HL-60 (cell line): ENCODE data around the gene ABAT.

Experiments used
- DNase-seq, 2 experiments: peaks; one replicate each; pipeline ENCODE4 v3.0.0-alpha.2; 2010 to 2020; ENCODE audit warnings: low read depth in 1 of 2, low spot score in 1 of 2
- H3K27ac ChIP-seq: fragments of 250-450 bp; sonication (Bioruptor Pico); replicated peaks from 2 replicates; pipeline ENCODE4 v1.5.1; 2020; ENCODE audit warnings: mild to moderate bottlenecking, moderate library complexity
- H3K27me3 ChIP-seq: fragments of 250-450 bp; sonication (Bioruptor Pico); 2 replicates; pipeline ENCODE4 v1.5.1; 2021; ENCODE audit warnings: mild to moderate bottlenecking, moderate library complexity; ENCODE audit not compliant: insufficient read depth, poor library complexity, severe bottlenecking
- H3K4me3 ChIP-seq: replicated peaks from 2 replicates; pipeline ENCODE4 v1.5.1; 2011; ENCODE audit warnings: mild to moderate bottlenecking, control low read depth, low read length; ENCODE audit not compliant: insufficient read depth
- GABPA ChIP-seq: IDR thresholded peaks from 2 replicates; pipeline ENCODE4 v1.6.1; 2012; ENCODE audit warnings: low read depth
- POLR2AphosphoS5 ChIP-seq: IDR thresholded peaks from 2 replicates; pipeline ENCODE4 v1.6.1; 2012; ENCODE audit warnings: low read depth
- SPI1 ChIP-seq: IDR thresholded peaks from 2 replicates; pipeline ENCODE4 v1.6.1; 2012; ENCODE audit warnings: low read depth, mild to moderate bottlenecking, borderline replicate concordance
- TF ChIP-seq, protein P1 (sequence below): IDR thresholded peaks from 2 replicates; pipeline ENCODE4 v1.6.1; 2012; ENCODE audit warnings: low read depth; ENCODE audit not compliant: insufficient replicate concordance
- TF ChIP-seq, protein P2 (sequence below): IDR thresholded peaks from one replicate; pipeline ENCODE4 v1.5.1; 2011; ENCODE audit warnings: low read length, control low read depth, inconsistent platforms; ENCODE audit not compliant: insufficient read depth

Gene ABAT

DNA sequence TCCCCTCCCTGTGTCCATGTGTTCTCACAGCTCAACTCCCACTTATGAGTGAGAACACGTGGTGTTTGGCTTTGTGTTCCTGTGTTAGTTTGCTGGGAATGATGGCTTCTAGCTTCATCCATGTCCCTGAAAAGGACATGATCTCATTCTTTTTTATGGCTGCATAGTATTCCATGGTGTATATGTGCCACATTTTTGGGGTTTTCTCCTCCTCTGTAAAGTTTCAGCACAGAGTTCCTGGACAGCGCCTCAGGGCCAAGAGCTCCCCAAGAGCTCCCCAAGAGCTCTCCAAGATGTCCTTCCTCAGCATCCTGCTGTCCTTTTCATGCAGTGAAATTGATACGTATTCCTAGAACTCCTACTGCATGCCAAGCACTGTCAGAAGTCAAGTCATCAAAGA, 6.9 kb upstream of the ABAT start:
- H3K27me3 ChIP-seq = no peaks in the 10 kb centered on the region
- H3K27ac ChIP-seq = no peak overlapping the region
- TF ChIP-seq POLR2AphosphoS5 (no peak), GABPA (no peak), SPI1 (no peak)
- TF ChIP-seq, protein P1, sequence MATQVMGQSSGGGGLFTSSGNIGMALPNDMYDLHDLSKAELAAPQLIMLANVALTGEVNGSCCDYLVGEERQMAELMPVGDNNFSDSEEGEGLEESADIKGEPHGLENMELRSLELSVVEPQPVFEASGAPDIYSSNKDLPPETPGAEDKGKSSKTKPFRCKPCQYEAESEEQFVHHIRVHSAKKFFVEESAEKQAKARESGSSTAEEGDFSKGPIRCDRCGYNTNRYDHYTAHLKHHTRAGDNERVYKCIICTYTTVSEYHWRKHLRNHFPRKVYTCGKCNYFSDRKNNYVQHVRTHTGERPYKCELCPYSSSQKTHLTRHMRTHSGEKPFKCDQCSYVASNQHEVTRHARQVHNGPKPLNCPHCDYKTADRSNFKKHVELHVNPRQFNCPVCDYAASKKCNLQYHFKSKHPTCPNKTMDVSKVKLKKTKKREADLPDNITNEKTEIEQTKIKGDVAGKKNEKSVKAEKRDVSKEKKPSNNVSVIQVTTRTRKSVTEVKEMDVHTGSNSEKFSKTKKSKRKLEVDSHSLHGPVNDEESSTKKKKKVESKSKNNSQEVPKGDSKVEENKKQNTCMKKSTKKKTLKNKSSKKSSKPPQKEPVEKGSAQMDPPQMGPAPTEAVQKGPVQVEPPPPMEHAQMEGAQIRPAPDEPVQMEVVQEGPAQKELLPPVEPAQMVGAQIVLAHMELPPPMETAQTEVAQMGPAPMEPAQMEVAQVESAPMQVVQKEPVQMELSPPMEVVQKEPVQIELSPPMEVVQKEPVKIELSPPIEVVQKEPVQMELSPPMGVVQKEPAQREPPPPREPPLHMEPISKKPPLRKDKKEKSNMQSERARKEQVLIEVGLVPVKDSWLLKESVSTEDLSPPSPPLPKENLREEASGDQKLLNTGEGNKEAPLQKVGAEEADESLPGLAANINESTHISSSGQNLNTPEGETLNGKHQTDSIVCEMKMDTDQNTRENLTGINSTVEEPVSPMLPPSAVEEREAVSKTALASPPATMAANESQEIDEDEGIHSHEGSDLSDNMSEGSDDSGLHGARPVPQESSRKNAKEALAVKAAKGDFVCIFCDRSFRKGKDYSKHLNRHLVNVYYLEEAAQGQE = peak; percentile 88
- TF ChIP-seq, protein P2, sequence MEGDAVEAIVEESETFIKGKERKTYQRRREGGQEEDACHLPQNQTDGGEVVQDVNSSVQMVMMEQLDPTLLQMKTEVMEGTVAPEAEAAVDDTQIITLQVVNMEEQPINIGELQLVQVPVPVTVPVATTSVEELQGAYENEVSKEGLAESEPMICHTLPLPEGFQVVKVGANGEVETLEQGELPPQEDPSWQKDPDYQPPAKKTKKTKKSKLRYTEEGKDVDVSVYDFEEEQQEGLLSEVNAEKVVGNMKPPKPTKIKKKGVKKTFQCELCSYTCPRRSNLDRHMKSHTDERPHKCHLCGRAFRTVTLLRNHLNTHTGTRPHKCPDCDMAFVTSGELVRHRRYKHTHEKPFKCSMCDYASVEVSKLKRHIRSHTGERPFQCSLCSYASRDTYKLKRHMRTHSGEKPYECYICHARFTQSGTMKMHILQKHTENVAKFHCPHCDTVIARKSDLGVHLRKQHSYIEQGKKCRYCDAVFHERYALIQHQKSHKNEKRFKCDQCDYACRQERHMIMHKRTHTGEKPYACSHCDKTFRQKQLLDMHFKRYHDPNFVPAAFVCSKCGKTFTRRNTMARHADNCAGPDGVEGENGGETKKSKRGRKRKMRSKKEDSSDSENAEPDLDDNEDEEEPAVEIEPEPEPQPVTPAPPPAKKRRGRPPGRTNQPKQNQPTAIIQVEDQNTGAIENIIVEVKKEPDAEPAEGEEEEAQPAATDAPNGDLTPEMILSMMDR = no peak
- no peak overlapping the region for H3K4me3 ChIP-seq
- DNase-seq = no peak

GRCh38 chr16:8668113-8668512, 6.3 kb upstream of the ABAT start:
- no peak for TF ChIP-seq POLR2AphosphoS5
- no peak for TF ChIP-seq GABPA
- no peak for TF ChIP-seq SPI1
- TF ChIP-seq, protein P2 = no peak
- TF ChIP-seq, protein P1 = no peak
- DNase-seq = no peak
- Histone ChIP-seq H3K27ac (no peak overlapping the region), H3K27me3 (no peaks in the 10 kb centered on the region), H3K4me3 (no peak overlapping the region)

GRCh38 chr16:8669481-8669880, 4.9 kb upstream of the ABAT start:
- Histone ChIP-seq H3K4me3 (no peak overlapping the region), H3K27ac (no peak overlapping the region), H3K27me3 (no peaks in the 10 kb centered on the region)
- TF ChIP-seq, protein P1 = no peak
- TF ChIP-seq POLR2AphosphoS5 (no peak), GABPA (no peak), SPI1 (no peak)
- TF ChIP-seq, protein P2 = no peak
- no peak for DNase-seq
